ENCODE results near the gene MYBPHL.

- TF ChIP-seq EZH2 (IDR thresholded peaks at IDR 0.05; ENCODE audit: borderline replicate concordance) (no peak), CTCF (IDR thresholded peaks at IDR 0.05; ENCODE audit: poor library complexity) (no peak), EZH2phosphoT487 (IDR thresholded peaks at IDR 0.05; ENCODE audit: low read depth, severe bottlenecking, unreplicated experiment) (no peak)
These were observed 63.6 kb downstream of the MYBPHL start for GRCh38 chr1:109243221-109243620.

All from hepatocyte (in vitro differentiated cells).